HCT116 (cell line): ENCODE measurements around the gene GRIK3. TPM values are rescaled to one million over a fixed set of nuclear protein-coding genes. Genes with fewer than 3 reads are reported as not detected.

ENCODE experiments used
- ATAC-seq: fragments of 200-7000 bp; cut with Tn5 transposase; 2 replicates; pipeline ENCODE4 v1.9.1; 2020; ENCODE audit warnings: mild to moderate bottlenecking, moderate library complexity
- BruUV-seq: library from RNA; stranded (reverse); fragments of 400-500 nt; replicated peaks from 2 replicates; lab custom pipeline; 2021; lab: Mats Ljungman, UMichigan
- CTCF ChIA-PET: fragments of 300-600 bp; sonication (Branson Sonifier 250); formaldehyde crosslinking; loops from one replicate; lab custom pipeline; 2021; ENCODE audit warnings: antibody characterized with exemption; lab: Charles Lee
- POLR2A ChIA-PET: fragments of 300-600, 350-600 bp; sonication (Branson Sonifier 250); formaldehyde crosslinking; loops from one replicate; lab custom pipeline; 2021; ENCODE audit warnings: antibody characterized with exemption; lab: Charles Lee
- RAD21 ChIA-PET, 2 experiments: fragments of 300-600 bp; sonication (Branson Sonifier 250); formaldehyde crosslinking; loops; one replicate each; lab custom pipeline; 2023; ENCODE audit warnings: low total read pairs in 2 of 2; ENCODE audit not compliant: uncharacterized antibody in 2 of 2, unreplicated experiment in 2 of 2, low non-redundant PET in 1 of 2; lab: Charles Lee
- DNase-seq: peaks from one replicate; pipeline ENCODE4 v3.0.0-alpha.2; 2010; ENCODE audit warnings: low read depth, low spot score
- H2AFZ ChIP-seq: fragments of 200-600 bp; shearing (Covaris generic), sonication (generic); 2 replicates; pipeline ENCODE4 v1.6.1; 2017; ENCODE audit warnings: low read depth, mixed run types, mixed read lengths, antibody characterized with exemption, low read length; ENCODE audit not compliant: poor library complexity, severe bottlenecking
- H3K27ac ChIP-seq: 2 replicates; pipeline ENCODE4 v1.5.1; 2012; ENCODE audit warnings: low read depth, low read length
- H3K27me3 ChIP-seq: fragments of 200-600 bp; sonication (generic); 2 replicates; pipeline ENCODE4 v1.6.1; 2016; ENCODE audit warnings: mixed run types, low read length, mixed read lengths; ENCODE audit not compliant: insufficient read depth
- H3K36me3 ChIP-seq, 2 experiments: fragments of 200-500 bp in 1 of 2; fragments of 200-600 bp in 1 of 2; sonication (Bioruptor generic) in 1 of 2; sonication (generic) in 1 of 2; 2 replicates each; pipeline versions ENCODE4 v1.5.1 to v1.6.1; 2014 to 2016; ENCODE audit warnings: low read length in 2 of 2, inconsistent platforms in 1 of 2, mixed read lengths in 1 of 2, mixed run types in 1 of 2; ENCODE audit not compliant: insufficient read depth in 2 of 2, control insufficient read depth in 1 of 2
- H3K4me1 ChIP-seq, 2 experiments: fragments of 200-600 bp in 1 of 2; sonication (generic) in 1 of 2; 2 replicates each; pipeline versions ENCODE4 v1.5.1 to v1.6.1; 2012 to 2017; ENCODE audit warnings: low read length in 2 of 2, inconsistent platforms in 1 of 2, mild to moderate bottlenecking in 1 of 2, mixed read lengths in 1 of 2, mixed run types in 1 of 2, moderate library complexity in 1 of 2; ENCODE audit not compliant: insufficient read depth in 2 of 2, control insufficient read depth in 1 of 2
- H3K4me2 ChIP-seq: fragments of 200-600 bp; sonication (generic); 2 replicates; pipeline ENCODE4 v1.6.1; 2017; ENCODE audit warnings: mixed run types, low read length, mixed read lengths
- H3K4me3 ChIP-seq, 2 experiments: fragments of 200-600 bp in 1 of 2; sonication (generic) in 1 of 2; replicated peaks in 1 of 2; 2 replicates each; pipeline ENCODE4 v1.5.1; 2011 to 2016; ENCODE audit warnings: low read length in 2 of 2, control low read depth in 1 of 2, low read depth in 1 of 2, mild to moderate bottlenecking in 1 of 2, mixed read lengths in 1 of 2, mixed run types in 1 of 2
- H3K79me2 ChIP-seq: fragments of 200-600 bp; sonication (generic); 2 replicates; pipeline ENCODE4 v1.6.1; 2017; ENCODE audit warnings: mild to moderate bottlenecking, mixed run types, low read length, moderate library complexity, mixed read lengths; ENCODE audit not compliant: insufficient read depth
- H3K9ac ChIP-seq: fragments of 200-600 bp; sonication (generic); 2 replicates; pipeline ENCODE4 v1.6.1; 2016; ENCODE audit warnings: low read length, mixed read lengths
- H3K9me2 ChIP-seq: fragments of 200-600 bp; sonication (generic), shearing (Covaris generic); 2 replicates; pipeline ENCODE4 v1.6.1; 2017; ENCODE audit warnings: mixed run types, mild to moderate bottlenecking, moderate library complexity; ENCODE audit not compliant: insufficient read depth
- H3K9me3 ChIP-seq, 2 experiments: fragments of 200-500 bp in 1 of 2; fragments of 200-600 bp in 1 of 2; sonication (Bioruptor generic) in 1 of 2; sonication (generic) in 1 of 2; 2 replicates each; pipeline ENCODE4 v1.6.1; 2014 to 2017; ENCODE audit warnings: low read length in 2 of 2, mixed read lengths in 2 of 2, inconsistent platforms in 1 of 2, low read depth in 1 of 2, mild to moderate bottlenecking in 1 of 2, mixed run types in 1 of 2, moderate library complexity in 1 of 2; ENCODE audit not compliant: control insufficient read depth in 1 of 2, insufficient read depth in 1 of 2
- H4K20me1 ChIP-seq: fragments of 200-600 bp; sonication (generic), shearing (Covaris generic); 2 replicates; pipeline ENCODE4 v1.6.1; 2017; ENCODE audit warnings: mixed run types, mild to moderate bottlenecking, moderate library complexity; ENCODE audit not compliant: insufficient read depth
- CBX3 ChIP-seq: IDR thresholded peaks from 2 replicates; pipeline ENCODE4 v1.6.1; 2012; ENCODE audit warnings: low read depth
- CTCF ChIP-seq, 3 experiments: fragments of 200-600 bp in 1 of 3; sonication (generic) in 1 of 3; IDR thresholded peaks in 2 of 3; conservative IDR thresholded peaks in 1 of 3; 2 replicates each; pipeline ENCODE4 v1.5.1; 2012 to 2017; ENCODE audit warnings: low read depth in 2 of 3, low read length in 2 of 3, antibody characterized with exemption in 1 of 3, borderline replicate concordance in 1 of 3, control low read depth in 1 of 3, mild to moderate bottlenecking in 1 of 3, mixed read lengths in 1 of 3, mixed run types in 1 of 3, moderate library complexity in 1 of 3; ENCODE audit not compliant: insufficient read depth in 1 of 3
- EGR1 ChIP-seq: IDR thresholded peaks from 2 replicates; pipeline ENCODE4 v1.6.1; 2012; ENCODE audit warnings: low read depth
- ELF1 ChIP-seq: IDR thresholded peaks from 2 replicates; pipeline ENCODE4 v1.6.1; 2012; ENCODE audit warnings: low read depth, borderline replicate concordance
- EZH2phosphoT487 ChIP-seq: fragments of 200-600 bp; IDR thresholded peaks from 2 replicates; pipeline ENCODE4 v1.6.1; 2018; ENCODE audit warnings: antibody characterized with exemption, borderline replicate concordance
- MAX ChIP-seq: IDR thresholded peaks from 2 replicates; pipeline ENCODE4 v1.6.1; 2012
- RAD21 ChIP-seq: IDR thresholded peaks from 2 replicates; pipeline ENCODE4 v1.6.1; 2012; ENCODE audit warnings: low read depth, mild to moderate bottlenecking
- REST ChIP-seq: IDR thresholded peaks from 2 replicates; pipeline ENCODE4 v1.6.1; 2012; ENCODE audit warnings: low read depth
- SIN3A ChIP-seq: IDR thresholded peaks from 2 replicates; pipeline ENCODE4 v1.6.1; 2012; ENCODE audit warnings: low read depth
- SP1 ChIP-seq: IDR thresholded peaks from 2 replicates; pipeline ENCODE4 v1.6.1; 2012; ENCODE audit warnings: low read depth
- YY1 ChIP-seq: IDR thresholded peaks from 2 replicates; pipeline ENCODE4 v1.6.1; 2011; ENCODE audit warnings: low read length, low read depth, moderate library complexity, mild to moderate bottlenecking; ENCODE audit not compliant: insufficient replicate concordance; ENCODE audit errors: extremely low read depth
- ZBTB33 ChIP-seq: IDR thresholded peaks from 2 replicates; pipeline ENCODE4 v1.6.1; 2011; ENCODE audit warnings: mild to moderate bottlenecking, low read length, moderate library complexity; ENCODE audit not compliant: insufficient replicate concordance; ENCODE audit errors: extremely low read depth
- ZNF274 ChIP-seq: fragments of 200-500 bp; sonication (Bioruptor generic); IDR thresholded peaks from 2 replicates; pipeline ENCODE4 v1.6.1; 2014; ENCODE audit warnings: mild to moderate bottlenecking, low read depth, low read length, inconsistent platforms
- intact Hi-C: fragments of 100-400 bp; cut with micrococcal nuclease; formaldehyde crosslinking; loops from 2 replicates; pipeline ENCODE4 v1.10.0; 2022
- total RNA-seq: library from RNA; stranded (reverse); gene quantifications from one replicate; pipeline ENCODE4 v1.2.1, GENCODE V29; 2021; ENCODE audit not compliant: unreplicated experiment

GRIK3 gene
- total RNA-seq, 1 experiment from 2014 or later, result not detected

- Histone ChIP-seq H2AFZ (no peak overlapping the region), H3K36me3 (no peaks in the 10 kb centered on the region), H3K9ac (no peak overlapping the region), H3K4me1 (no peaks in the 10 kb centered on the region), H3K4me2 (no peak overlapping the region), H4K20me1 (no peaks in the 10 kb centered on the region), H3K27ac (no peak overlapping the region), H3K27me3 (peaks cover 43% of the 10 kb centered on the region), H3K4me3 (no peak overlapping the region), H3K79me2 (no peaks in the 10 kb centered on the region), H3K9me3 (no peaks in the 10 kb centered on the region), H3K9me2 (no peaks in the 10 kb centered on the region)
- intact Hi-C loops, result no loop called here
- ChIA-PET POLR2A (no interaction called here), CTCF (interaction anchor here (1.0 to 1.5 kb wide), 8 partner anchors 10 to 570 kb away, joined by 3 to 7 read pairs (median 3); no protein-coding TSS in a partner anchor), RAD21 (interaction anchor here in 1 of 2 experiments (0.6 kb wide), 1 partner anchor 289 kb away, joined by 3 read pairs; no protein-coding TSS in a partner anchor)
- DNase-seq, result peak; percentile 16
- peak; percentile 77 for ATAC-seq
- TF ChIP-seq SIN3A (no peak), CBX3 (no peak), ELF1 (no peak), CTCF (IDR thresholded peaks at IDR 0.05 in 2 of 3, conservative IDR thresholded peaks at IDR 0.05 in 1 of 3; ENCODE audit: borderline replicate concordance in 1 of 3, insufficient read depth in 1 of 3, low read depth in 2 of 3, low read length in 2 of 3) (peak; percentile 10 to 88 (median 87); a peak in 4 of 6 replicates), YY1 (no peak), RAD21 (peak; percentile 35; the same call in 1 of the 2 replicates), SP1 (no peak), MAX (no peak), EZH2phosphoT487 (no peak), ZNF274 (no peak), REST (no peak), ZBTB33 (no peak), EGR1 (no peak)
- no TSS peak for BruUV-seq
These were observed 170.0 kb downstream of the GRIK3 start for GRCh38 chr1:36864182-36864822.
